SK-N-SH (cell line): ENCODE measurements around the gene SKP2. TPM values are rescaled to one million over a fixed set of nuclear protein-coding genes. Genes with fewer than 3 reads are reported as not detected.
A peak's percentile ranks its signal among the peaks of the same experiment; 100 is the strongest.

ENCODE experiments used
- CTCF ChIA-PET: fragments of 300-600, 350-600 bp; formaldehyde crosslinking; extraction: SDS; loops from one replicate; lab custom pipeline; 2021; lab: Yijun Ruan, JAX
- POLR2A ChIA-PET: fragments of 350-600 bp; sonication (Branson Sonifier 250); formaldehyde crosslinking; extraction: SDS; loops from one replicate; lab custom pipeline; 2020; ENCODE audit warnings: antibody characterized with exemption, inconsistent platforms; lab: Yijun Ruan, JAX
- DNase-seq: peaks from one replicate; pipeline ENCODE4 v3.0.0; 2012
- H2AFZ ChIP-seq: fragments of 200-600 bp; sonication (generic); 2 replicates; pipeline ENCODE4 v1.8.1; 2016; ENCODE audit warnings: antibody characterized with exemption, mild to moderate bottlenecking, low read depth
- H3F3A ChIP-seq: fragments of 200-600 bp; sonication (generic); replicated peaks from 2 replicates; pipeline ENCODE3; 2016; ENCODE audit warnings: antibody characterized with exemption, mild to moderate bottlenecking; ENCODE audit not compliant: insufficient read depth
- H3K27ac ChIP-seq, 2 experiments: fragments of 200-500 bp in 1 of 2; fragments of 200-600 bp in 1 of 2; sonication (Bioruptor generic) in 1 of 2; sonication (generic), shearing (Covaris generic) in 1 of 2; 2 replicates each; pipeline versions ENCODE4 v1.5.1 to v1.6.1; 2014 to 2016; ENCODE audit warnings: low read depth in 2 of 2, inconsistent platforms in 1 of 2, low read length in 1 of 2, mild to moderate bottlenecking in 1 of 2, mixed read lengths in 1 of 2
- H3K27me3 ChIP-seq: fragments of 200-600 bp; sonication (generic), shearing (Covaris generic); 2 replicates; pipeline ENCODE4 v1.6.1; 2016; ENCODE audit warnings: mixed run types; ENCODE audit not compliant: insufficient read depth
- H3K36me3 ChIP-seq, 2 experiments: fragments of 200-500 bp in 1 of 2; fragments of 200-600 bp in 1 of 2; sonication (Bioruptor generic) in 1 of 2; sonication (generic) in 1 of 2; replicated peaks in 1 of 2; 2 replicates each; pipeline versions ENCODE3 to v1.5.1; 2014 to 2016; ENCODE audit warnings: low read length in 1 of 2, mild to moderate bottlenecking in 1 of 2; ENCODE audit not compliant: insufficient read depth in 2 of 2, control insufficient read depth in 1 of 2
- H3K4me1 ChIP-seq, 2 experiments: fragments of 200-500 bp in 1 of 2; fragments of 200-600 bp in 1 of 2; sonication (Bioruptor generic) in 1 of 2; sonication (generic), shearing (Covaris generic) in 1 of 2; 2 replicates each; pipeline versions ENCODE4 v1.5.1 to v1.6.1; 2014 to 2016; ENCODE audit warnings: low read depth in 1 of 2, low read length in 1 of 2, mixed run types in 1 of 2; ENCODE audit not compliant: insufficient read depth in 2 of 2, control insufficient read depth in 1 of 2
- H3K4me2 ChIP-seq: fragments of 200-600 bp; sonication (generic), shearing (Covaris generic); 2 replicates; pipeline ENCODE4 v1.6.1; 2017; ENCODE audit warnings: mixed run types
- H3K4me3 ChIP-seq, 2 experiments: fragments of 200-500 bp in 1 of 2; fragments of 200-600 bp in 1 of 2; sonication (Bioruptor generic) in 1 of 2; sonication (generic), shearing (Covaris generic) in 1 of 2; 2 replicates each; pipeline versions ENCODE4 v1.5.1 to v1.8.1; 2014 to 2016; ENCODE audit warnings: low read depth in 2 of 2, inconsistent platforms in 1 of 2, low read length in 1 of 2, mild to moderate bottlenecking in 1 of 2, mixed read lengths in 1 of 2, moderate library complexity in 1 of 2
- H3K79me2 ChIP-seq: fragments of 200-600 bp; sonication (generic); 2 replicates; pipeline ENCODE4 v1.8.1; 2017; ENCODE audit warnings: mild to moderate bottlenecking; ENCODE audit not compliant: insufficient read depth
- H3K9ac ChIP-seq: fragments of 200-600 bp; sonication (generic); 2 replicates; pipeline ENCODE4 v1.6.1; 2017; ENCODE audit warnings: mixed run types
- H3K9me2 ChIP-seq: fragments of 200-600 bp; sonication (generic); 2 replicates; pipeline ENCODE4 v1.6.1; 2017; ENCODE audit warnings: mixed run types
- H3K9me3 ChIP-seq: fragments of 200-600 bp; sonication (generic); 2 replicates; pipeline ENCODE4 v1.6.1; 2017; ENCODE audit warnings: mixed run types, mild to moderate bottlenecking, moderate library complexity
- H4K20me1 ChIP-seq: fragments of 200-600 bp; sonication (generic); 2 replicates; pipeline ENCODE4 v1.6.1; 2017; ENCODE audit warnings: mild to moderate bottlenecking, mixed run types; ENCODE audit not compliant: insufficient read depth
- ELF1 ChIP-seq: IDR thresholded peaks from 2 replicates; pipeline ENCODE4 v1.4.0; 2012
- EP300 ChIP-seq, 2 experiments: IDR thresholded peaks; 2 replicates each; pipeline versions ENCODE4 v1.4.0 to v1.6.1; 2012; ENCODE audit warnings: borderline replicate concordance in 1 of 2, low read depth in 1 of 2, low read length in 1 of 2
- EZH2phosphoT487 ChIP-seq: fragments of 200-600 bp; sonication (generic); IDR thresholded peaks from 2 replicates; pipeline ENCODE4 v1.6.1; 2017; ENCODE audit warnings: low read depth, mixed run types, mild to moderate bottlenecking, antibody characterized with exemption, moderate library complexity, borderline replicate concordance
- FOXM1 ChIP-seq: IDR thresholded peaks from 2 replicates; pipeline ENCODE4 v1.4.0; 2012; ENCODE audit warnings: low read depth, mild to moderate bottlenecking
- MEF2A ChIP-seq: IDR thresholded peaks from 2 replicates; pipeline ENCODE4 v1.4.0; 2012; ENCODE audit warnings: low read depth, borderline replicate concordance
- NFIC ChIP-seq: IDR thresholded peaks from 2 replicates; pipeline ENCODE4 v1.4.0; 2012; ENCODE audit warnings: borderline replicate concordance
- NRF1 ChIP-seq: IDR thresholded peaks from 2 replicates; pipeline ENCODE4 v1.6.1; 2012; ENCODE audit warnings: low read depth, mild to moderate bottlenecking, low read length
- RAD21 ChIP-seq: IDR thresholded peaks from 2 replicates; pipeline ENCODE4 v1.6.1; 2012; ENCODE audit warnings: mild to moderate bottlenecking, low read length
- RCOR1 ChIP-seq: fragments of 150-350 bp; IDR thresholded peaks from 2 replicates; pipeline ENCODE4 v1.6.1; 2017; ENCODE audit warnings: antibody characterized with exemption, low read length
- RXRA ChIP-seq: IDR thresholded peaks from 2 replicates; pipeline ENCODE4 v1.4.0; 2012; ENCODE audit warnings: low read depth, mild to moderate bottlenecking, borderline replicate concordance
- SIN3A ChIP-seq: IDR thresholded peaks from 2 replicates; pipeline ENCODE4 v1.6.1; 2012; ENCODE audit warnings: low read depth, mild to moderate bottlenecking, low read length, moderate library complexity, borderline replicate concordance
- WGBS: methylation state at CpG from one replicate; pipeline ENCODE4 v1.1.6; 2017; ENCODE audit warnings: low lambda C conversion rate; 5-methylcytosine and 5-hydroxymethylcytosine counted together
- polyA plus RNA-seq, 3 experiments: library from polyadenylated mRNA; depleted of rRNA; stranded (reverse); fragments of >200 nt; gene quantifications; 2 replicates each; pipeline ENCODE4 v1.2.3, GENCODE V29; 2012
- TF ChIP-seq, protein P1 (sequence below): fragments of 200-600 bp; sonication (generic); IDR thresholded peaks from 2 replicates; pipeline ENCODE4 v1.6.1; 2017; ENCODE audit warnings: antibody characterized with exemption, mild to moderate bottlenecking, moderate library complexity
- TF ChIP-seq, protein P2 (sequence below): fragments of 150-350 bp; IDR thresholded peaks from 2 replicates; pipeline ENCODE4 v1.6.1; 2017; ENCODE audit warnings: antibody characterized with exemption, low read length, low read depth, borderline replicate concordance
- TF ChIP-seq, protein P3 (sequence below): fragments of 150-350 bp; IDR thresholded peaks from 2 replicates; pipeline ENCODE4 v1.6.1; 2016; ENCODE audit warnings: mild to moderate bottlenecking, low read depth, low read length

The SKP2 gene
- polyA plus RNA-seq, 1 of the 3 experiments (the other 2 are of a cell fraction): 12.4 TPM

DNA sequence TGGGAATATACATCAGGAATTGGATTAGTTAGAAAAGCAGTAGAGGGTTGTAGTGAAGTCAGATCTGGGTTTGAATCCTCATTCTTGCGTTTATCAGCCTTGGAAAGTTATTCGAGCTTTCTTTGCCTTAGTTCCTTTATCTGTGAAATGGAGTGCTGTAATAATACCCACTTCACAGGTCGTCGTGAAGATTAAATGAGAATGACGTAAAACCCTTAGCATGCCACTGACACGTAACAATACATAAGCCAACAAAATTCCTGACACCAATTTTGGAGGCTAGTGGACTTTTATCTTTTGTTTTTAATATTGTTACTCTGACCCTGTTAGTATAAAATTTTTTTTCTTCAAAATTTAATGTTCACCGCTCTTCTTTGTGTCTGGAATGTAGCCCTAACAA, 3.4 kb downstream of the SKP2 start:
- no peaks in the 10 kb centered on the region for H3F3A ChIP-seq
- peak overlapping the region in 1 of 2 experiments; percentile 99; a peak in 2 of 4 replicates for H3K27ac ChIP-seq
- DNase-seq: no peak
- CTCF ChIA-PET: interaction anchor here (2.1 kb wide), 1 partner anchor 86 kb away, joined by 7 read pairs; the partner anchor contains the start of gene NADK2
- no peaks in the 10 kb centered on the region for H3K27me3 ChIP-seq
- no peak overlapping the region for H3K9ac ChIP-seq
- H2AFZ ChIP-seq: no peak overlapping the region
- peaks cover 68% of the 10 kb centered on the region for H3K79me2 ChIP-seq
- TF ChIP-seq SIN3A (no peak), ELF1 (no peak), MEF2A (no peak), EP300 (IDR thresholded peaks at IDR 0.05; ENCODE audit: borderline replicate concordance in 1 of 2, low read depth in 1 of 2, low read length in 1 of 2) (no peak), RXRA (no peak), RCOR1 (no peak), EZH2phosphoT487 (no peak), FOXM1 (no peak), NRF1 (no peak), NFIC (no peak), RAD21 (no peak)
- TF ChIP-seq, protein P1, sequence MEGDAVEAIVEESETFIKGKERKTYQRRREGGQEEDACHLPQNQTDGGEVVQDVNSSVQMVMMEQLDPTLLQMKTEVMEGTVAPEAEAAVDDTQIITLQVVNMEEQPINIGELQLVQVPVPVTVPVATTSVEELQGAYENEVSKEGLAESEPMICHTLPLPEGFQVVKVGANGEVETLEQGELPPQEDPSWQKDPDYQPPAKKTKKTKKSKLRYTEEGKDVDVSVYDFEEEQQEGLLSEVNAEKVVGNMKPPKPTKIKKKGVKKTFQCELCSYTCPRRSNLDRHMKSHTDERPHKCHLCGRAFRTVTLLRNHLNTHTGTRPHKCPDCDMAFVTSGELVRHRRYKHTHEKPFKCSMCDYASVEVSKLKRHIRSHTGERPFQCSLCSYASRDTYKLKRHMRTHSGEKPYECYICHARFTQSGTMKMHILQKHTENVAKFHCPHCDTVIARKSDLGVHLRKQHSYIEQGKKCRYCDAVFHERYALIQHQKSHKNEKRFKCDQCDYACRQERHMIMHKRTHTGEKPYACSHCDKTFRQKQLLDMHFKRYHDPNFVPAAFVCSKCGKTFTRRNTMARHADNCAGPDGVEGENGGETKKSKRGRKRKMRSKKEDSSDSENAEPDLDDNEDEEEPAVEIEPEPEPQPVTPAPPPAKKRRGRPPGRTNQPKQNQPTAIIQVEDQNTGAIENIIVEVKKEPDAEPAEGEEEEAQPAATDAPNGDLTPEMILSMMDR: no peak
- TF ChIP-seq, protein P2, sequence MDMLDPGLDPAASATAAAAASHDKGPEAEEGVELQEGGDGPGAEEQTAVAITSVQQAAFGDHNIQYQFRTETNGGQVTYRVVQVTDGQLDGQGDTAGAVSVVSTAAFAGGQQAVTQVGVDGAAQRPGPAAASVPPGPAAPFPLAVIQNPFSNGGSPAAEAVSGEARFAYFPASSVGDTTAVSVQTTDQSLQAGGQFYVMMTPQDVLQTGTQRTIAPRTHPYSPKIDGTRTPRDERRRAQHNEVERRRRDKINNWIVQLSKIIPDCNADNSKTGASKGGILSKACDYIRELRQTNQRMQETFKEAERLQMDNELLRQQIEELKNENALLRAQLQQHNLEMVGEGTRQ: no peak
- TF ChIP-seq, protein P3, sequence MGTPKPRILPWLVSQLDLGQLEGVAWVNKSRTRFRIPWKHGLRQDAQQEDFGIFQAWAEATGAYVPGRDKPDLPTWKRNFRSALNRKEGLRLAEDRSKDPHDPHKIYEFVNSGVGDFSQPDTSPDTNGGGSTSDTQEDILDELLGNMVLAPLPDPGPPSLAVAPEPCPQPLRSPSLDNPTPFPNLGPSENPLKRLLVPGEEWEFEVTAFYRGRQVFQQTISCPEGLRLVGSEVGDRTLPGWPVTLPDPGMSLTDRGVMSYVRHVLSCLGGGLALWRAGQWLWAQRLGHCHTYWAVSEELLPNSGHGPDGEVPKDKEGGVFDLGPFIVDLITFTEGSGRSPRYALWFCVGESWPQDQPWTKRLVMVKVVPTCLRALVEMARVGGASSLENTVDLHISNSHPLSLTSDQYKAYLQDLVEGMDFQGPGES: no peak
- TF ChIP-seq, all 33 proteins: peak for 0
- peaks cover 39 to 63% of the 10 kb centered on the region in 2 experiments for H3K4me1 ChIP-seq
- H4K20me1 ChIP-seq: no peaks in the 10 kb centered on the region
- no peak overlapping the region for H3K4me3 ChIP-seq
- no peaks in the 10 kb centered on the region for H3K9me3 ChIP-seq
- H3K4me2 ChIP-seq: no peak overlapping the region
- POLR2A ChIA-PET: no interaction called here
- H3K36me3 ChIP-seq: peaks cover 36 to 39% of the 10 kb centered on the region in 2 experiments
- no peaks in the 10 kb centered on the region for H3K9me2 ChIP-seq
- WGBS: 93% methylated on average over 7 of the region's 7 CpGs
